ENCODE data around the gene RPTOR.

RPTOR gene

GRCh38 chr17:80636361-80637018, 91.9 kb downstream of the RPTOR start:
- in situ Hi-C loops (cut with HindIII; ENCODE audit: low sequenced_read_pairs) = no loop called here
- TF ChIP-seq, protein P1, sequence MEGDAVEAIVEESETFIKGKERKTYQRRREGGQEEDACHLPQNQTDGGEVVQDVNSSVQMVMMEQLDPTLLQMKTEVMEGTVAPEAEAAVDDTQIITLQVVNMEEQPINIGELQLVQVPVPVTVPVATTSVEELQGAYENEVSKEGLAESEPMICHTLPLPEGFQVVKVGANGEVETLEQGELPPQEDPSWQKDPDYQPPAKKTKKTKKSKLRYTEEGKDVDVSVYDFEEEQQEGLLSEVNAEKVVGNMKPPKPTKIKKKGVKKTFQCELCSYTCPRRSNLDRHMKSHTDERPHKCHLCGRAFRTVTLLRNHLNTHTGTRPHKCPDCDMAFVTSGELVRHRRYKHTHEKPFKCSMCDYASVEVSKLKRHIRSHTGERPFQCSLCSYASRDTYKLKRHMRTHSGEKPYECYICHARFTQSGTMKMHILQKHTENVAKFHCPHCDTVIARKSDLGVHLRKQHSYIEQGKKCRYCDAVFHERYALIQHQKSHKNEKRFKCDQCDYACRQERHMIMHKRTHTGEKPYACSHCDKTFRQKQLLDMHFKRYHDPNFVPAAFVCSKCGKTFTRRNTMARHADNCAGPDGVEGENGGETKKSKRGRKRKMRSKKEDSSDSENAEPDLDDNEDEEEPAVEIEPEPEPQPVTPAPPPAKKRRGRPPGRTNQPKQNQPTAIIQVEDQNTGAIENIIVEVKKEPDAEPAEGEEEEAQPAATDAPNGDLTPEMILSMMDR (IDR thresholded peaks at IDR 0.05; ENCODE audit: low read depth, low read length, missing control alignments) = no peak
- DNase-seq (ENCODE audit: low read depth) = no peak
- no peak overlapping the region for H3K4me3 ChIP-seq (ENCODE audit: low read depth, low read length)

DNA sequence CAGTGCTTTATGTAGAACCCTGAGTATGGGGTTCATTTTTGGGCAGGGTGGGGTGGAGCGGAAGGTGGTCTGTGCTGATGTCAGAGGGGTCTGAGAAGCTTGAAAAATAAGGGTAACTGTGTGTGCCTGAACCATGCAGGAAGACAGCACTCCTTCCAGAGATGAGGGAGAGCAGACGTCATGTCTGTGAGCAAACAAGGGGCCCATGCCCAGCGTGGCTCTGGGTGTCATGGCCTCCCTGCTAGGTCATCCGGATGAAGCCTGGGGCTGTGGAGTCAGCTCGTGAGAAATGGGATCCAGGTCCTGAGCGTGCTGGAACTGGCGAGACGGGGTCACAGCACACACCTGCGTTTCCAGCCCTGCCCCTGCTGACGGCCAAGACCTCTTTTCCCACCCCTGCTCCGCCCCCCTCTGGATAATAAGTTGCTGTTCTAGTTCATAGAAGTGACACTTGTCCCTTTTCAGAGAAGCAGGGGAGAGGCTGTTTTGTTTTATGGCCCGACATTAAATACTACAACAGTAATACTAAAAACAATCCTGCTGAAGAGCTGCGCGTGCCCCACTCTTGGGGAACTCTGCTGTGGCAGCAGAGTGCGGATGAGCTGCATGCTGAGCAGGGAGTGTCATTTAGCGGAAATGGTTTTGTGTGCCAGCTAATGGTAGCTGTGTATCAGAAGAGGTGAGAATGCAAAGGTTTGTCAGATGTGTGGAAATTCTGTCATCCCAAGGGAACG, 92.6 kb downstream of the RPTOR start:
- in situ Hi-C loops (cut with HindIII; ENCODE audit: low sequenced_read_pairs) = no loop called here
- no peak for DNase-seq (ENCODE audit: low read depth)
- no peak overlapping the region for H3K4me3 ChIP-seq (ENCODE audit: low read depth, low read length)
- TF ChIP-seq, protein P1 (IDR thresholded peaks at IDR 0.05; ENCODE audit: low read depth, low read length, missing control alignments) = no peak

DNA sequence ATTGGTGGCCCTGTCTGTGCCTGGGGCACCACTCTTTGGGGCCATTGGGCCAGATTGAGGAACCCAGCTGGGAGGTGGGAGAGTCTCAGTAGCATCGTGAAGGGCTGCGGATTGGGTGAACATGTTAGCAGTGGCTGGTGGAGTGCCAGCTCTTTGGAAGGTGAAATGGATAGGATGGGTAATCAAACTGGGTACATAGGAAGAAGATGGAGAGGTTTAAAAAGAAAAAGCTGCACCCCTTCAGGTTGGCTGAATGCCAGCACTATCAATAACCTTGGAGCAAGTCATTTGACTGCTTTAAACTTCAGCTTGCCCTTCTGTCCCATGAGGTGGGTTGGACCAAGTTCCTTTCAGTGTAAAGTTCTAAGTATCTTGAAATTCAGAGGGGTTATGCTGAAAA, 95.0 kb downstream of the RPTOR start:
- TF ChIP-seq, protein P1 (IDR thresholded peaks at IDR 0.05; ENCODE audit: low read depth, low read length, missing control alignments) = no peak
- H3K4me3 ChIP-seq (ENCODE audit: low read depth, low read length) = no peak overlapping the region
- in situ Hi-C loops (cut with HindIII; ENCODE audit: low sequenced_read_pairs) = no loop called here
- DNase-seq (ENCODE audit: low read depth) = no peak

DNA sequence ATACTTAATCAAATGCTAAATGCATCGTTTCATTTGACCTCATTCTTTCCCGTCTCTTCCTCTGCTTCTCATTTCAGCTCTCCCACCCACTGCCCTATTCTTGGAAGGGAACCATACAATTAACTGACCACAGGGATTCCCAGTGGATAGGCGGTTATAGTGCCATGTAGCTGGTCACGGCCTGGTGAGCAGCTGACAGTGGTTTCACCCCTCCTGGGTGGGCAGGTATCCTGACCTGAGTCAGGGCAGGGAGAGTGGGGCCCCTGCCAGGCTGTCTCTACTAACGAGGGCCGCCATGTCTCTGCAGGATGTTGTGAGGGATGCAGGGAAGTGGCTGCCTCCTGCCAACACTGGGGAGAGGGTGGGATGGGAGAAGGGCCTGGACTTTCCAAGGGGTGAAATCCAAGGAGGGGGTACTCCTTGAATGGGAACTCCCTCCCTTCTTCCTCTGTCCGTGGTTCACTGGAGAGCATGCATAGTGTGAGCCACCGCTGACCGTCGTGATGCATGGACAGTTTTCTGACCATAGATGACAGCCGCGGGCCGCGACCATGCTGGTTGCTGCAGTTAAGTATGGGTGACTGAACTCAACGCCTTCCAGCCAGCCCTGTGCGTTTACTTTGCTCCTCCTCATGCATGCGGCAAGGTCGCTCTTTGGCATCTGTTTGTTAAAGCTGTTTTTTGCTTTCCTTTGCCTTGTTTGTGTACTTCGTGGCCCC, 95.9 kb downstream of the RPTOR start:
- no peak for DNase-seq (ENCODE audit: low read depth)
- in situ Hi-C loops (cut with HindIII; ENCODE audit: low sequenced_read_pairs) = no loop called here
- TF ChIP-seq, protein P1 (IDR thresholded peaks at IDR 0.05; ENCODE audit: low read depth, low read length, missing control alignments) = no peak
- H3K4me3 ChIP-seq (ENCODE audit: low read depth, low read length) = no peak overlapping the region

DNA sequence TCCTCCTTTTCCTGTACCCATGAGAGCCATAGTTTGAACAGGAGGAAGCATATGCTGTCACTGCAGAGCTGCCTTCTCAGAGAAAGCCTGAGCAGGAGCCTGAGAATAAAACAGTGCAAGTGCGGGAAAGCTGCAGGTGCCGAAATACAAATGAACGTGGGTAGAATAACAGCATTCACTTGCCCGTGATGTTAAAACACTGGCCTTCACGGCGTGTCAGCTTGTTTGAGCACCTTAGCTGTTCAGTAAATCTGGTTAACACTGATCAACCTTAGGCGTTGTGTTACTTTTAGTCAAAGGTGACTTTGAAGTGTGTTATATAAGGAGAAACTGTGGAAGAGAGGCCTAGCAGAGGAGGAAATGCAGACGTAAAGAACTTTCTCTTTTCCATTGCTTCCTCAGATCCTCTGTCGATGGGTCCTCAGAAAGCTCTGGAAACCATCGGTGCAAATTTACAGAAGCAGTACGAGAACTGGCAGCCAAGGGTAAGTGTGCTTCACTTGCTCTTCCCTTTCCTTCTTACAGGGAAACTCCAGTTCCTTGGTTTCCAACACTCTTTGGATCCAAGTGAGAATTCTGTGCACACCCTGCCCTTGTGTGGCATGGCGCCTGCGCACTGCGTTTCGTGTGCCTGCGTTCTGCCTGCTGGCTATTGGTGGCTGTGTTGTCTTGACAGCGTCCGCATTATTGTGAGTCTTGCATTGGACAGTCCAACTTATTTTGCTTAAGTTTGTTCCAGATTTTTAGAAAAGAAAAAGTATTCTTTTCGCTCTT, 98.9 kb downstream of the RPTOR start:
- DNase-seq (ENCODE audit: low read depth) = no peak
- H3K4me3 ChIP-seq (ENCODE audit: low read depth, low read length) = no peak overlapping the region
- TF ChIP-seq, protein P1 (IDR thresholded peaks at IDR 0.05; ENCODE audit: low read depth, low read length, missing control alignments) = no peak
- in situ Hi-C loops (cut with HindIII; ENCODE audit: low sequenced_read_pairs) = no loop called here

DNA sequence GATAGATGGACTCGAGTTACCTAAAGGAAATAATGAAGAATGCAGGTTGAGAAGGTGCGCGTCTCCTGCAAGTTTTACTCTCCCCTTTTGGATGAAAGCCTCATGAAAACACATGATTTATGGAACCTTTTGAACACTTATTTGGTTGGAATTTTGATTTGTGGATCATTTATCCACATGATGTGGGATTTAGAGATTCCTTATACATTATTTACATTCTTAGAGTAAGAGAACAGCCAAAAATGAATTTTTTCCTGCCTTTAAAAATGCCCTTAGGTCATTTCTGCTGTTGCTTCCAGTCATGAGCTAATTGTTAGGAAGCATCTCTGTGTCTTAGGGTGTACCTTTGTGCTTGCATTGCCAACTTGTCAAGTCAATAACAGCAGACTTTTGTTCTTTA, 99.9 kb downstream of the RPTOR start:
- H3K4me3 ChIP-seq (ENCODE audit: low read depth, low read length) = no peak overlapping the region
- no peak for DNase-seq (ENCODE audit: low read depth)
- TF ChIP-seq, protein P1 (IDR thresholded peaks at IDR 0.05; ENCODE audit: low read depth, low read length, missing control alignments) = no peak

More for the DNA sequence above, 99.9 kb downstream of the RPTOR start:
- in situ Hi-C loops (cut with HindIII; ENCODE audit: low sequenced_read_pairs) = no loop called here
